IMR-90 (cell line): ENCODE results near the gene PCYT2. TPM values are rescaled to one million over a fixed set of nuclear protein-coding genes. Genes with fewer than 3 reads are reported as not detected.

Experiments
- CTCF ChIP-seq: conservative IDR thresholded peaks from 2 replicates; pipeline ENCODE4 v1.5.1; 2012; ENCODE audit warnings: mild to moderate bottlenecking, low read depth, low read length, improper control_type of control experiment
- FOS ChIP-seq: fragments of 150-350 bp; IDR thresholded peaks from 2 replicates; pipeline ENCODE4 v1.6.1; 2016; ENCODE audit warnings: low read depth, low read length
- MXI1 ChIP-seq: IDR thresholded peaks from 2 replicates; pipeline ENCODE4 v1.6.1; 2012; ENCODE audit warnings: low read depth, mild to moderate bottlenecking, low read length, moderate library complexity, borderline replicate concordance
- NFE2L2 ChIP-seq: fragments of 150-350 bp; IDR thresholded peaks from 2 replicates; pipeline ENCODE4 v1.6.1; 2016; ENCODE audit warnings: low read depth, mild to moderate bottlenecking, low read length
- polyA plus RNA-seq, 3 experiments: library from polyadenylated mRNA; depleted of rRNA; stranded (reverse); fragments of >200 nt; gene quantifications; 2 replicates each; pipeline ENCODE4 v1.2.3, GENCODE V29; 2012; ENCODE audit warnings: low replicate concordance in 1 of 3
- total RNA-seq: library from RNA; depleted of rRNA; stranded (reverse); fragments of >200 nt; gene quantifications from 2 replicates; pipeline ENCODE4 v1.2.3, GENCODE V29; 2012

The PCYT2 gene
- total and polyA plus RNA-seq, 2 of the 4 experiments (the other 2 are of a cell fraction), result 37.3 to 38.5 TPM

- no peak for TF ChIP-seq CTCF
- peak; percentile 65; the same call in 1 of the 2 replicates for TF ChIP-seq MXI1
- no peak for TF ChIP-seq NFE2L2
- TF ChIP-seq FOS, result no peak
Observed at GRCh38 chr17:81859906-81860755, 51.1 kb downstream of the PCYT2 start, which contains the start of gene P4HB (continued).
